Testis (tissue), 3 donors: ENCODE data around the gene GLIPR1. TPM values are rescaled to one million over a fixed set of nuclear protein-coding genes. Genes with fewer than 3 reads are reported as not detected.
"Not testable (repeated sequence)": the region's sequence is repeated elsewhere in the genome, so short reads cannot be mapped to it uniquely, and the experiment has no call there.

Experiments used
- DNase-seq: peaks from one replicate; pipeline ENCODE4 v3.0.0-alpha.2; 2019
- H3K27ac ChIP-seq, 2 donors: fragments of 200-600 bp; sonication (generic); one replicate each; pipeline ENCODE4 v1.5.1; 2019
- H3K27me3 ChIP-seq: fragments of 200-600 bp; sonication (generic); one replicate; pipeline ENCODE4 v1.5.1; 2019
- H3K36me3 ChIP-seq: fragments of 200-600 bp; sonication (generic); one replicate; pipeline ENCODE4 v1.5.1; 2017; ENCODE audit warnings: low read depth; ENCODE audit errors: missing control alignments
- H3K4me1 ChIP-seq: fragments of 200-600 bp; sonication (generic); one replicate; pipeline ENCODE4 v1.5.1; 2019
- H3K4me3 ChIP-seq, 2 donors: fragments of 200-600 bp; sonication (generic); one replicate each; pipeline ENCODE4 v1.5.1; 2017 to 2019
- H3K9me3 ChIP-seq: fragments of 200-600 bp; sonication (generic); one replicate; pipeline ENCODE4 v1.5.1; 2017
- CTCF ChIP-seq, 3 experiments: fragments of 450-650 bp in 2 of 3; fragments of 200-600 bp in 1 of 3; sonication (generic) in 1 of 3; IDR thresholded peaks; one replicate each; pipeline ENCODE4 v1.5.1; 2016 to 2019; ENCODE audit warnings: antibody characterized with exemption in 3 of 3, mild to moderate bottlenecking in 2 of 3, moderate library complexity in 1 of 3
- POLR2A ChIP-seq: fragments of 450-650 bp; IDR thresholded peaks from one replicate; pipeline ENCODE4 v1.6.1; 2017; ENCODE audit warnings: antibody characterized with exemption, mild to moderate bottlenecking, moderate library complexity
- WGBS, 2 donors: methylation state at CpG; one replicate each; pipeline ENCODE4 v1.1.5; 2018; 5-methylcytosine and 5-hydroxymethylcytosine counted together
- intact Hi-C: fragments of 100-400 bp; cut with DNase I; formaldehyde crosslinking; loops from one replicate; pipeline ENCODE4 v1.15.1; 2023; ENCODE audit warnings: low total_unique reads
- polyA plus RNA-seq: library from polyadenylated mRNA; stranded (reverse); fragments of 350-450 nt; fragmentation: Illumina TruSeq; extraction: RNeasy Lipid Tissue Mini Kit (QIAGEN cat#74804); gene quantifications from one replicate; pipeline ENCODE4 v1.2.3, GENCODE V29; 2014; ENCODE audit warnings: low read depth, low replicate concordance; ENCODE audit not compliant: insufficient read depth
- total RNA-seq, 2 donors: library from RNA; depleted of rRNA; stranded (reverse); fragments of >200 nt; gene quantifications; one replicate each; pipeline ENCODE4 v1.2.3, GENCODE V29; 2016

GLIPR1 gene
- total and polyA plus RNA-seq, 3 donors from 2014 or later, result 3.5 to 11.8 (median 4.3) TPM

GRCh38 chr12:75439048-75439447 lies 41.5 kb upstream of the GLIPR1 start:
- intact Hi-C loops, result no loop called here
- Histone ChIP-seq H3K27ac (no peak overlapping the region), H3K9me3 (no peaks in the 10 kb centered on the region), H3K27me3 (no peaks in the 10 kb centered on the region), H3K4me3 (no peak overlapping the region), H3K36me3 (no peaks in the 10 kb centered on the region), H3K4me1 (no peaks in the 10 kb centered on the region)
- no peak for DNase-seq
- WGBS, 2 donors, result 85 to 90% methylated on average over 2 of the region's 2 CpGs
- no peak for TF ChIP-seq POLR2A

- H3K4me1 ChIP-seq, result no peaks in the 10 kb centered on the region
- H3K36me3 ChIP-seq, result no peaks in the 10 kb centered on the region
- intact Hi-C loops, result no loop called here
- H3K9me3 ChIP-seq, result no peaks in the 10 kb centered on the region
- no peak overlapping the region for H3K27ac ChIP-seq
- no peak for TF ChIP-seq CTCF (IDR thresholded peaks at IDR 0.05)
- TF ChIP-seq POLR2A, result no peak
- H3K27me3 ChIP-seq, result no peaks in the 10 kb centered on the region
- no peak overlapping the region for H3K4me3 ChIP-seq
- DNase-seq, result no peak
These were observed 40.6 kb upstream of the GLIPR1 start for GRCh38 chr12:75439930-75440329.

GRCh38 chr12:75441687-75442449 lies 38.7 kb upstream of the GLIPR1 start:
- H3K9me3 ChIP-seq, DNase-seq, H3K4me1 ChIP-seq, H3K4me3 ChIP-seq, H3K27me3 ChIP-seq, H3K36me3 ChIP-seq, intact Hi-C loops, H3K27ac ChIP-seq: not testable (repeated sequence)
- 83 to 88% methylated on average over 4 of the region's 4 CpGs for WGBS, 2 donors

- H3K4me3 ChIP-seq, H3K27ac ChIP-seq, H3K36me3 ChIP-seq, H3K4me1 ChIP-seq, intact Hi-C loops, DNase-seq, H3K27me3 ChIP-seq, H3K9me3 ChIP-seq: not testable (repeated sequence)
- 28 to 41% methylated on average over 3 of the region's 3 CpGs for WGBS, 2 donors
These were observed 38.1 kb upstream of the GLIPR1 start for GRCh38 chr12:75442454-75442853.

- Histone ChIP-seq H3K36me3 (no peaks in the 10 kb centered on the region), H3K4me3 (no peak overlapping the region), H3K27ac (no peak overlapping the region), H3K4me1 (no peaks in the 10 kb centered on the region), H3K27me3 (no peaks in the 10 kb centered on the region), H3K9me3 (no peaks in the 10 kb centered on the region)
- no peak for TF ChIP-seq CTCF (IDR thresholded peaks at IDR 0.05)
- TF ChIP-seq POLR2A, result no peak
- 56 to 67% methylated on average over 3 of the region's 3 CpGs for WGBS, 2 donors
- no peak for DNase-seq
- intact Hi-C loops, result no loop called here
These were observed 36.8 kb upstream of the GLIPR1 start for GRCh38 chr12:75443709-75444108.

GRCh38 chr12:75444429-75445136 lies 36.0 kb upstream of the GLIPR1 start:
- Histone ChIP-seq H3K27ac (no peak overlapping the region), H3K4me3 (no peak overlapping the region), H3K4me1 (no peaks in the 10 kb centered on the region), H3K27me3 (no peaks in the 10 kb centered on the region), H3K9me3 (no peaks in the 10 kb centered on the region), H3K36me3 (no peaks in the 10 kb centered on the region)
- TF ChIP-seq CTCF (IDR thresholded peaks at IDR 0.05) (no peak), POLR2A (no peak)
- intact Hi-C loops, result no loop called here
- DNase-seq, result no peak
- WGBS, 2 donors, result 66 to 77% methylated on average over 6 of the region's 6 CpGs

GRCh38 chr12:75445137-75445507 lies 35.4 kb upstream of the GLIPR1 start:
- H3K4me1 ChIP-seq, DNase-seq, H3K27me3 ChIP-seq, H3K4me3 ChIP-seq, H3K9me3 ChIP-seq, intact Hi-C loops, H3K36me3 ChIP-seq, H3K27ac ChIP-seq: not testable (repeated sequence)
- WGBS, 2 donors, result 61 to 68% methylated on average over 7 of the region's 7 CpGs
